Measurements from ENCODE around the gene MCTS1. TPM values are rescaled to one million over a fixed set of nuclear protein-coding genes. Genes with fewer than 3 reads are reported as not detected.
A peak's percentile ranks its signal among the peaks of the same experiment; 100 is the strongest.

Gene MCTS1, protein sequence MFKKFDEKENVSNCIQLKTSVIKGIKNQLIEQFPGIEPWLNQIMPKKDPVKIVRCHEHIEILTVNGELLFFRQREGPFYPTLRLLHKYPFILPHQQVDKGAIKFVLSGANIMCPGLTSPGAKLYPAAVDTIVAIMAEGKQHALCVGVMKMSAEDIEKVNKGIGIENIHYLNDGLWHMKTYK
- 10 to 100 TPM in 3 of 5 donors, 1 to 10 TPM in 1, not detected in 1; 3.2 to 38.4 (median 26.9) TPM for total RNA-seq
- polyA plus RNA-seq: 10 to 100 TPM; 55.3 to 82.8 (median 64.4) TPM
- long read RNA-seq, donor 1, transcript MCTS1-202 (6 exons, 1,018 nt): major isoform, 10 of 13 reads
- long read RNA-seq, donor 1, partial matches to known transcripts: 0 of 13 reads
- long read RNA-seq, donor 1, other reads (novel, unspliced or antisense): 0 of 13 reads
- long read RNA-seq, donor 2, transcript MCTS1-202 (6 exons, 1,018 nt): major isoform, 13 of 15 reads
- long read RNA-seq, donor 2, partial matches to known transcripts: 0 of 15 reads
- long read RNA-seq, donor 2, other reads (novel, unspliced or antisense): 0 of 15 reads
- long read RNA-seq, donor 3, transcript MCTS1-202 (6 exons, 1,018 nt): major isoform, 16 of 30 reads
- long read RNA-seq, donor 3, partial matches to known transcripts: 13 of 30 reads
- long read RNA-seq, donor 3, other reads (novel, unspliced or antisense): 0 of 30 reads
- long read RNA-seq, donor 4, partial matches to known transcripts: 0 of 2 reads
- long read RNA-seq, donor 4, other reads (novel, unspliced or antisense): 0 of 2 reads
- long read RNA-seq, donor 5, transcript MCTS1-202 (6 exons, 1,018 nt): major isoform, 25 of 25 reads
- long read RNA-seq, donor 5, partial matches to known transcripts: 0 of 25 reads
- long read RNA-seq, donor 5, other reads (novel, unspliced or antisense): 0 of 25 reads
- long read RNA-seq, donor 6, transcript MCTS1-202 (6 exons, 1,018 nt): major isoform, 39 of 84 reads
- long read RNA-seq, donor 6, partial matches to known transcripts: 41 of 84 reads
- long read RNA-seq, donor 6, other reads (novel, unspliced or antisense): 0 of 84 reads
- long read RNA-seq, donor 7, transcript MCTS1-202 (6 exons, 1,018 nt): major isoform, 19 of 22 reads
- long read RNA-seq, donor 7, partial matches to known transcripts: 0 of 22 reads
- long read RNA-seq, donor 7, other reads (novel, unspliced or antisense): 0 of 22 reads
- long read RNA-seq, donor 8, transcript MCTS1-202 (6 exons, 1,018 nt): major isoform, 23 of 48 reads
- long read RNA-seq, donor 8, partial matches to known transcripts: 0 of 48 reads
- long read RNA-seq, donor 8, other reads (novel, unspliced or antisense): 23 of 48 reads
- long read RNA-seq, donor 9, transcript MCTS1-202 (6 exons, 1,018 nt): major isoform, 17 of 44 reads
- long read RNA-seq, donor 9, partial matches to known transcripts: 5 of 44 reads
- long read RNA-seq, donor 9, other reads (novel, unspliced or antisense): 16 of 44 reads
- long read RNA-seq, donor 10, transcript MCTS1-202 (6 exons, 1,018 nt): major isoform, 6 of 7 reads
- long read RNA-seq, donor 10, partial matches to known transcripts: 0 of 7 reads
- long read RNA-seq, donor 10, other reads (novel, unspliced or antisense): 0 of 7 reads

DNA sequence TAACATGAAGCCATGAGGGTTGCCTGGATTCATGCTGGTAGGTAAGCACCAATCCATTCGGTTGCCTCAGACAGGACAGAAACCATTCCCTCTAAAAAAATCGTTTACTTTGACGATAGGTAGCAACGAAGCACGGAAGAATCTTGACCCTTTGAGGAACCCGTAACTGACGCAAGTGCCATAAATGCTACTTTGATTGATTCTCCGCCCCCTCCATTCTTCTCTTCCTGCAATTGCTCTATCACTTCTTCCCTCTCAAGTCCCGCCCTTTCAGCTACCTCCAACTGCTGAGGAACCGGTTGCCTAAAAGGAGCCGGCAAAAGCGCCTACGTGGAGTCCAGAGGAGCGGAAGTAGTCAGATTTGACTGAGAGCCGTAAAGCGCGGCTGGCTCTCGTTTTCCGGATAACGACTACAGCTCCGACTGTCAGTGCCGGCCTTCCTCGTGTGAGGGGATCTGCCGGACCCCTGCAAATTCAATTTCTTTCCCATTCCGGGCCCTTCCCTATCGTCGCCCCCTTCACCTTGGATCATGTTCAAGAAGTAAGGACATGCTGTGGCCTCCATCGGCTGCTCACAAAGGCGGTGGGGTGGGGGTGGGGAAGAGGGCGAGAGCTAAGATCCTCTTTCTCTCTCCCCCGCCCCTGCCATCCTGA is at the start of gene MCTS1:
Gene MCTS1, plus strand, starts transcription at position 395 of the 654 bp plus-strand sequence. Its CDS starts 136 bp downstream, at position 531.
- Histone ChIP-seq H3K27ac (peak within 1 kb of the TSS; percentile 81 to 91 (median 88)), H3K9me3 (peaks cover 0 to 5% (median 0%) of the 10 kb centered on the region in 4 donors), H3K4me3 (peak within 1 kb of the TSS; percentile 51 to 62 (median 52)), H3K4me1 (peaks cover 0 to 14% (median 7%) of the 10 kb centered on the region in 4 donors), H3K27me3 (no peaks in the 10 kb centered on the region), H3K36me3 (peaks cover 0 to 12% (median 8%) of the 10 kb centered on the region in 4 donors)
- 0 to 46% (median 4%) methylated on average over 9 to 31 of the region's 31 CpGs for WGBS, 5 donors
- TF ChIP-seq POLR2AphosphoS5 (IDR thresholded peaks at IDR 0.05) (peak; percentile 41 to 89 (median 69)), EP300 (IDR thresholded peaks at IDR 0.05) (no peak)
- TF ChIP-seq, protein P1, sequence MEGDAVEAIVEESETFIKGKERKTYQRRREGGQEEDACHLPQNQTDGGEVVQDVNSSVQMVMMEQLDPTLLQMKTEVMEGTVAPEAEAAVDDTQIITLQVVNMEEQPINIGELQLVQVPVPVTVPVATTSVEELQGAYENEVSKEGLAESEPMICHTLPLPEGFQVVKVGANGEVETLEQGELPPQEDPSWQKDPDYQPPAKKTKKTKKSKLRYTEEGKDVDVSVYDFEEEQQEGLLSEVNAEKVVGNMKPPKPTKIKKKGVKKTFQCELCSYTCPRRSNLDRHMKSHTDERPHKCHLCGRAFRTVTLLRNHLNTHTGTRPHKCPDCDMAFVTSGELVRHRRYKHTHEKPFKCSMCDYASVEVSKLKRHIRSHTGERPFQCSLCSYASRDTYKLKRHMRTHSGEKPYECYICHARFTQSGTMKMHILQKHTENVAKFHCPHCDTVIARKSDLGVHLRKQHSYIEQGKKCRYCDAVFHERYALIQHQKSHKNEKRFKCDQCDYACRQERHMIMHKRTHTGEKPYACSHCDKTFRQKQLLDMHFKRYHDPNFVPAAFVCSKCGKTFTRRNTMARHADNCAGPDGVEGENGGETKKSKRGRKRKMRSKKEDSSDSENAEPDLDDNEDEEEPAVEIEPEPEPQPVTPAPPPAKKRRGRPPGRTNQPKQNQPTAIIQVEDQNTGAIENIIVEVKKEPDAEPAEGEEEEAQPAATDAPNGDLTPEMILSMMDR (IDR thresholded peaks at IDR 0.05): no peak
- intact Hi-C loops (cut with DNase I; ENCODE audit: low total_unique reads): no loop called here
- peak; percentile 86 to 96 for DNase-seq

DNA sequence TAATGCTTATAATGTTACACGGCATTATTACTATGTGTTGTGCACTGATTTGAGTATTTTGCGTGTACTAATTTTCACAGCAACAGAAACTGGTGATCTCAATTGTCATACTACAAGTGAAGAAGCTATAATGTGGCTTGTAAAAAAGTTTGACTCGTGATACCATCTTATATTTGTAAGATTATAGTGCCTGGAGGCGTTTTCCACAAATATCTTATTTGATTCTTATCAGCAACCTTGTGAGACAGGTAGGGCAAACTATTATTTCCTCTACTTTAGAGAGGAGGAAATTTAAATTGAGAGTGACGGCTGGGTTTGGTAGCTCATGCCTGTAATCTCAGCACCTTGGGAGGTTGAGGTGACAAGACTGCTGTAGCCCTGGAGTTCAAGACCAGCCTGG is 47.6 kb upstream of the MCTS1 start:
- DNase-seq: no peak
- H3K36me3 ChIP-seq: peaks cover 0 to 5% (median 0%) of the 10 kb centered on the region in 4 donors
- 59 to 91% (median 66%) methylated on average over 5 of the region's 5 CpGs for WGBS, 5 donors
- no peak overlapping the region for H3K27ac ChIP-seq
- no peaks in the 10 kb centered on the region for H3K9me3 ChIP-seq
- peaks cover 0 to 3% (median 0%) of the 10 kb centered on the region in 3 donors for H3K27me3 ChIP-seq
- no peak for TF ChIP-seq POLR2AphosphoS5 (IDR thresholded peaks at IDR 0.05)
- TF ChIP-seq, protein P1 (IDR thresholded peaks at IDR 0.05): no peak
- TF ChIP-seq POLR2A (IDR thresholded peaks at IDR 0.05): no peak
- TF ChIP-seq EP300 (IDR thresholded peaks at IDR 0.05): no peak
- intact Hi-C loops (cut with DNase I; ENCODE audit: low total_unique reads): no loop called here
- no peak overlapping the region for H3K4me3 ChIP-seq
- peaks cover 0 to 32% (median 0%) of the 10 kb centered on the region in 4 donors for H3K4me1 ChIP-seq

DNA sequence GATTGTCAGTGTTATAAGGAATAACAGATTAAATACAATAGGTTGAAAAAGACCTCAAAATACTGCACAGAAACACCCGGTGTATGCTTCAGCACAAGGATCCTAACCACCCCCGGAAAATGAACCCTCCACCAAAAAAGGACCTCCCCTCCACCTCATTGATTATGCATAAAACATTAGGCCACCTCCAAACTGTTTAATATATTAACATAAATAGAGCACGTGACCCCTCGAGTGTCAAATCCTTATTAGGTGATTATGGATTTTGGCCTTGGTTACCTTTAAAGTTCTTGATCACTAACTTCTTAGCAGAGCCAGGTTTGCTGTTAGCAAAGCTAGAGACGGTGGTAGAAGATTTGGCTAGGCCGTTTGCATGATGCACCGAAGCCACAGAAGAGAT is 44.1 kb upstream of the MCTS1 start:
- peaks cover 0 to 3% (median 0%) of the 10 kb centered on the region in 3 donors for H3K27me3 ChIP-seq
- peak in 1 of 2 donors; percentile 9 for DNase-seq
- TF ChIP-seq POLR2AphosphoS5 (IDR thresholded peaks at IDR 0.05) (no peak), EP300 (IDR thresholded peaks at IDR 0.05) (no peak), POLR2A (IDR thresholded peaks at IDR 0.05) (no peak)
- TF ChIP-seq, protein P1 (IDR thresholded peaks at IDR 0.05): no peak
- peak overlapping the region; percentile 96 to 98 (median 98) for H3K27ac ChIP-seq
- WGBS, 5 donors: 0 to 36% (median 4%) methylated on average over 7 of the region's 7 CpGs
- H3K4me1 ChIP-seq: peaks cover 0 to 48% (median 9%) of the 10 kb centered on the region in 4 donors
- intact Hi-C loops (cut with DNase I; ENCODE audit: low total_unique reads): no loop called here
- H3K36me3 ChIP-seq: peaks cover 0 to 5% (median 0%) of the 10 kb centered on the region in 4 donors
- H3K4me3 ChIP-seq: peak overlapping the region; percentile 57 to 60 (median 59)
- no peaks in the 10 kb centered on the region for H3K9me3 ChIP-seq

Measured in stomach (tissue), 19 donors.